IMR-90 (cell line): ENCODE measurements around the gene SMIM31. TPM values are rescaled to one million over a fixed set of nuclear protein-coding genes. Genes with fewer than 3 reads are reported as not detected.

Experiments
- ATAC-seq: fragments of 200-7000 bp; cut with Tn5 transposase; 2 replicates; pipeline ENCODE4 v1.9.1; 2020; ENCODE audit warnings: low read depth, mild to moderate bottlenecking, moderate library complexity
- BruUV-seq: library from RNA; stranded (reverse); fragments of 400-500 nt; replicated peaks from 2 replicates; lab custom pipeline; 2021; lab: Mats Ljungman, UMichigan
- CTCF ChIA-PET: fragments of 300-600 bp; formaldehyde crosslinking; extraction: SDS; loops from one replicate; lab custom pipeline; 2021; ENCODE audit warnings: antibody characterized with exemption; lab: Yijun Ruan, JAX
- POLR2A ChIA-PET: fragments of 300-600 bp; sonication (Branson Sonifier 250); formaldehyde crosslinking; loops from one replicate; lab custom pipeline; 2022; ENCODE audit warnings: antibody characterized with exemption; ENCODE audit not compliant: unreplicated experiment; lab: Charles Lee
- DNase-seq: peaks from one replicate; pipeline ENCODE4 v3.0.0; 2013
- H2AFZ ChIP-seq: replicated peaks from 2 replicates; pipeline ENCODE3; 2013; ENCODE audit warnings: low read length, mild to moderate bottlenecking; ENCODE audit not compliant: poor library complexity
- H2AK5ac ChIP-seq: 2 replicates; pipeline ENCODE4 v1.6.1; 2013; ENCODE audit warnings: low read depth, low read length, inconsistent platforms
- H2AK9ac ChIP-seq: replicated peaks from 2 replicates; pipeline ENCODE3; 2013; ENCODE audit warnings: mild to moderate bottlenecking, low read depth, low read length, moderate library complexity; ENCODE audit not compliant: poor library complexity
- H2BK120ac ChIP-seq: 2 replicates; pipeline ENCODE4 v1.6.1; 2013; ENCODE audit warnings: low read depth, low read length, inconsistent platforms
- H2BK15ac ChIP-seq: 3 replicates; pipeline ENCODE4 v1.6.1; 2013; ENCODE audit warnings: low read depth, low read length, inconsistent platforms
- H2BK20ac ChIP-seq: 2 replicates; pipeline ENCODE4 v1.6.1; 2013; ENCODE audit warnings: low read depth, mild to moderate bottlenecking, inconsistent platforms, low read length, moderate library complexity
- H2BK5ac ChIP-seq: 2 replicates; pipeline ENCODE4 v1.6.1; 2013; ENCODE audit warnings: mild to moderate bottlenecking, low read depth, low read length, inconsistent platforms; ENCODE audit not compliant: poor library complexity, severe bottlenecking
- H3K14ac ChIP-seq: replicated peaks from 2 replicates; pipeline ENCODE4 v1.6.1; 2013; ENCODE audit warnings: low read depth, low read length, inconsistent platforms
- H3K18ac ChIP-seq: 2 replicates; pipeline ENCODE4 v1.6.1; 2013; ENCODE audit warnings: low read depth, low read length, control low read depth
- H3K23ac ChIP-seq: 2 replicates; pipeline ENCODE4 v1.6.1; 2013; ENCODE audit warnings: low read depth, low read length, inconsistent platforms
- H3K27ac ChIP-seq: 2 replicates; pipeline ENCODE4 v1.5.1; 2013; ENCODE audit warnings: mild to moderate bottlenecking, control low read depth, low read length; ENCODE audit not compliant: insufficient read depth
- H3K27me3 ChIP-seq: 2 replicates; pipeline ENCODE4 v1.6.1; 2013; ENCODE audit warnings: low read length; ENCODE audit not compliant: control insufficient read depth, insufficient read depth
- H3K36me3 ChIP-seq: 2 replicates; pipeline ENCODE4 v1.6.1; 2013; ENCODE audit warnings: low read length, mixed read lengths; ENCODE audit not compliant: control insufficient read depth, insufficient read depth
- H3K4ac ChIP-seq: 2 replicates; pipeline ENCODE4 v1.6.1; 2013; ENCODE audit warnings: low read depth, low read length, inconsistent platforms
- H3K4me1 ChIP-seq: 2 replicates; pipeline ENCODE4 v1.6.1; 2013; ENCODE audit warnings: low read length, mixed read lengths; ENCODE audit not compliant: control insufficient read depth, insufficient read depth
- H3K4me2 ChIP-seq: 2 replicates; pipeline ENCODE4 v1.6.1; 2013; ENCODE audit warnings: low read depth, mild to moderate bottlenecking, control low read depth, low read length, moderate library complexity
- H3K4me3 ChIP-seq: 2 replicates; pipeline ENCODE4 v1.5.1; 2013; ENCODE audit warnings: low read depth, mild to moderate bottlenecking, control low read depth, low read length, moderate library complexity; ENCODE audit not compliant: insufficient read depth
- H3K56ac ChIP-seq: 2 replicates; pipeline ENCODE4 v1.6.1; 2013; ENCODE audit warnings: low read length, inconsistent platforms; ENCODE audit not compliant: insufficient read depth; ENCODE audit errors: extremely low read depth
- H3K79me1 ChIP-seq, 2 experiments: 2 replicates each; pipeline ENCODE4 v1.6.1; 2013; ENCODE audit warnings: low read length in 2 of 2, inconsistent platforms in 1 of 2, low read depth in 1 of 2
- H3K9ac ChIP-seq: 2 replicates; pipeline ENCODE4 v1.6.1; 2013; ENCODE audit warnings: low read depth, low read length, control low read depth
- H3K9me1 ChIP-seq: 2 replicates; pipeline ENCODE4 v1.6.1; 2013; ENCODE audit warnings: low read length, inconsistent platforms; ENCODE audit not compliant: insufficient read depth
- H3K9me3 ChIP-seq: 2 replicates; pipeline ENCODE4 v1.6.1; 2013; ENCODE audit warnings: low read length; ENCODE audit not compliant: control insufficient read depth, insufficient read depth
- H4K20me1 ChIP-seq: 2 replicates; pipeline ENCODE4 v1.6.1; 2013; ENCODE audit warnings: low read length, inconsistent platforms; ENCODE audit not compliant: insufficient read depth
- H4K5ac ChIP-seq: 2 replicates; pipeline ENCODE4 v1.6.1; 2013; ENCODE audit warnings: mild to moderate bottlenecking, low read depth, low read length, control low read depth
- H4K8ac ChIP-seq, 2 experiments: 2 replicates each; pipeline ENCODE4 v1.6.1; 2013; ENCODE audit warnings: low read depth in 2 of 2, low read length in 2 of 2, control low read depth in 1 of 2, inconsistent platforms in 1 of 2
- H4K91ac ChIP-seq: 2 replicates; pipeline ENCODE4 v1.6.1; 2013; ENCODE audit warnings: low read depth, low read length, inconsistent platforms; ENCODE audit not compliant: insufficient read depth
- CHD1 ChIP-seq: IDR thresholded peaks from 2 replicates; pipeline ENCODE4 v1.6.1; 2012; ENCODE audit warnings: low read depth, low read length, improper control_type of control experiment
- MAFK ChIP-seq: IDR thresholded peaks from 2 replicates; pipeline ENCODE4 v1.6.1; 2012; ENCODE audit warnings: low read depth, low read length, improper control_type of control experiment
- MXI1 ChIP-seq: IDR thresholded peaks from 2 replicates; pipeline ENCODE4 v1.6.1; 2012; ENCODE audit warnings: low read depth, mild to moderate bottlenecking, low read length, moderate library complexity, borderline replicate concordance
- NFE2L2 ChIP-seq: fragments of 150-350 bp; IDR thresholded peaks from 2 replicates; pipeline ENCODE4 v1.6.1; 2016; ENCODE audit warnings: low read depth, mild to moderate bottlenecking, low read length
- POLR2A ChIP-seq: IDR thresholded peaks from 2 replicates; pipeline ENCODE4 v1.6.1; 2012; ENCODE audit warnings: mild to moderate bottlenecking, low read depth, low read length
- WGBS, 2 experiments: methylation state at CpG; one replicate each; pipeline versions ENCODE4 v1.1.5 to v1.1.7; 2013; ENCODE audit warnings: missing lambda C conversion rate in 2 of 2; ENCODE audit not compliant: insufficient read length in 1 of 2; ENCODE audit errors: extremely low coverage in 2 of 2; 5-methylcytosine and 5-hydroxymethylcytosine counted together
- dilution Hi-C: fragments of 300-500 bp; cut with HindIII; formaldehyde crosslinking; loops from one replicate; pipeline ENCODE4 v1.14.3; 2018; ENCODE audit warnings: low sequenced_read_pairs; ENCODE audit not compliant: unreplicated experiment
- in situ Hi-C: fragments of 300-500 bp; cut with MboI; formaldehyde crosslinking; loops from 3 replicates; pipeline ENCODE4 v1.14.3; 2019; ENCODE audit warnings: low sequenced_read_pairs, inconsistent platforms, mixed read lengths
- intact Hi-C: fragments of 100-400 bp; cut with micrococcal nuclease; formaldehyde crosslinking; loops from 2 replicates; pipeline ENCODE4 v1.10.0; 2022
- polyA plus RNA-seq, 3 experiments: library from polyadenylated mRNA; depleted of rRNA; stranded (reverse); fragments of >200 nt; gene quantifications; 2 replicates each; pipeline ENCODE4 v1.2.3, GENCODE V29; 2012; ENCODE audit warnings: low replicate concordance in 1 of 3
- total RNA-seq: library from RNA; depleted of rRNA; stranded (reverse); fragments of >200 nt; gene quantifications from 2 replicates; pipeline ENCODE4 v1.2.3, GENCODE V29; 2012

The SMIM31 gene
- total and polyA plus RNA-seq, 2 of the 4 experiments (the other 2 are of a cell fraction): not detected

DNA sequence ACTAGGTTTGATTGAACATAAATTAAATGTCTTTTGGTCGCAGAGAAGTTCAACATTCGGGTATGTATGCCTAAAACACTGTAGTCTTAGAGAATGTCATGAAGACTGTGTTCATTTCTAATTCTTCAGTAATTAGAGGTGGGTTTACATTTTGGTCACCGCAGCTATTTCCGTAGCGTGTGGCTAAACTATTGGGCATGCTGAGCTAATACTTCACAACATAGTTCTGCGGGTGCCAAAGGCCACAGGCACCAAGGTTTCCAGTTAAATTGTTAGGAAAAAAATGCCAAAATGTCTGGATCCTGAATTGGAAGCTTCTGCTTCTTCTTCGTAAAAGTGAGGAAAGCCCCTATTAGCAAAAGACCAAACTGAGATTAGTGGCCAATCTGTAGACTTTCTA, 25.1 kb downstream of the SMIM31 start:
- Histone ChIP-seq H3K23ac (no peak overlapping the region), H3K9ac (no peak overlapping the region), H3K36me3 (no peaks in the 10 kb centered on the region), H3K56ac (no peak overlapping the region), H2BK20ac (no peak overlapping the region), H3K27me3 (no peaks in the 10 kb centered on the region), H4K91ac (no peak overlapping the region), H2BK120ac (no peak overlapping the region), H3K14ac (no peak overlapping the region), H3K4me3 (no peak overlapping the region), H3K9me3 (no peaks in the 10 kb centered on the region), H4K8ac (no peak overlapping the region), H3K4me1 (no peaks in the 10 kb centered on the region), H4K5ac (no peak overlapping the region), H3K4ac (no peak overlapping the region), H3K4me2 (no peak overlapping the region), H2AK9ac (no peak overlapping the region), H2AK5ac (no peak overlapping the region), H3K9me1 (no peaks in the 10 kb centered on the region), H3K79me1 (no peaks in the 10 kb centered on the region), H2AFZ (no peak overlapping the region), H3K27ac (no peak overlapping the region), H4K20me1 (no peaks in the 10 kb centered on the region), H2BK5ac (no peak overlapping the region), H2BK15ac (no peak overlapping the region), H3K18ac (no peak overlapping the region)
- dilution Hi-C loops (no loop called here), in situ Hi-C loops (loop anchor here (10.0 kb wide), 1 partner anchor 316 kb away; no protein-coding TSS in a partner anchor), intact Hi-C loops (loop anchor here (1.0 to 2.0 kb wide), 2 partner anchors 222 to 318 kb away; no protein-coding TSS in a partner anchor)
- 80% methylated on average over 1 of the region's 7 CpGs; no CpG with 5 or more reads in 1 of the 2 experiments for WGBS, 2 experiments
- no TSS peak for BruUV-seq
- ATAC-seq (no peak), DNase-seq (no peak)
- TF ChIP-seq MAFK (no peak), CHD1 (no peak), POLR2A (no peak), NFE2L2 (no peak), MXI1 (no peak)
- ChIA-PET CTCF (no interaction called here), POLR2A (interaction anchor here (0.6 kb wide), 1 partner anchor 1534 kb away, joined by 3 read pairs; no protein-coding TSS in a partner anchor)
